Heart left ventricle (tissue), 16 donors: ENCODE data around the gene ZNF366. TPM values are rescaled to one million over a fixed set of nuclear protein-coding genes. Genes with fewer than 3 reads are reported as not detected.

ENCODE experiments used
- ATAC-seq, 4 donors: fragments of 200-7000 bp; cut with Tn5 transposase; one replicate each; pipeline ENCODE4 v1.9.1; 2020 to 2022; ENCODE audit warnings: moderate library complexity in 4 of 4, mild to moderate bottlenecking in 3 of 4, moderate number of reproducible peaks in 1 of 4
- DNase-seq, 5 donors: peaks; one replicate each; pipeline ENCODE4 v3.0.0-alpha.2; 2020
- H3K27ac ChIP-seq, 12 donors: fragments of 200-600 bp; sonication (generic) in 4 of 12; one replicate each; pipeline versions ENCODE4 v1.5.0 to v1.8.0; 2016 to 2022; ENCODE audit warnings: mild to moderate bottlenecking in 2 of 12
- H3K27me3 ChIP-seq, 9 donors: fragments of 200-600 bp; sonication (generic) in 2 of 9; one replicate each; pipeline versions ENCODE4 v1.5.1 to v1.8.0; 2016 to 2022; ENCODE audit warnings: mild to moderate bottlenecking in 3 of 9
- H3K36me3 ChIP-seq, 9 donors: fragments of 200-600 bp; sonication (generic) in 2 of 9; one replicate each; pipeline versions ENCODE4 v1.5.0 to v1.8.0; 2018 to 2022; ENCODE audit warnings: mild to moderate bottlenecking in 2 of 9
- H3K4me1 ChIP-seq, 12 donors: fragments of 200-600 bp; sonication (generic) in 4 of 12; one replicate each; pipeline versions ENCODE4 v1.5.0 to v1.8.0; 2016 to 2022; ENCODE audit warnings: mild to moderate bottlenecking in 3 of 12
- H3K4me3 ChIP-seq, 12 donors: fragments of 200-600 bp; sonication (generic) in 4 of 12; one replicate each; pipeline versions ENCODE4 v1.5.0 to v1.8.0; 2017 to 2022; ENCODE audit warnings: mild to moderate bottlenecking in 9 of 12, moderate library complexity in 4 of 12
- H3K9me3 ChIP-seq, 12 donors: fragments of 200-600 bp; sonication (generic) in 4 of 12; one replicate each; pipeline versions ENCODE4 v1.5.0 to v1.8.0; 2016 to 2022; ENCODE audit warnings: mild to moderate bottlenecking in 1 of 12
- POLR2A ChIP-seq, 2 donors: fragments of 450-650 bp; IDR thresholded peaks; one replicate each; pipeline ENCODE4 v1.6.1; 2017; ENCODE audit warnings: antibody characterized with exemption in 2 of 2, mild to moderate bottlenecking in 2 of 2, moderate library complexity in 2 of 2
- WGBS, 4 donors: extraction: QIAGEN DNeasy Blood & Tissue Kit in 2 of 4; methylation state at CpG; one replicate each; pipeline versions ENCODE4 v1.1.5 to v1.1.7; 2013 to 2018; 5-methylcytosine and 5-hydroxymethylcytosine counted together
- intact Hi-C, 10 donors: fragments of 100-400 bp; cut with DNase I; formaldehyde crosslinking; loops; one replicate each; pipeline versions ENCODE4 v1.11.1 to v1.14.2; 2022
- polyA plus RNA-seq, 2 donors: library from polyadenylated mRNA; stranded (reverse); fragments of 200-250 nt; gene quantifications; one replicate each; pipeline ENCODE4 v1.2.3, GENCODE V29; 2013
- total RNA-seq, 9 donors: library from RNA; depleted of rRNA in 2 of 9; stranded (reverse); fragments of >200 nt in 2 of 9; fragmentation: NEBNext Ultra II Directional in 3 of 9; extraction: Animal tissue kit (Norgen Biotek cat#: 25700) in 3 of 9; gene quantifications; one replicate each; pipeline versions ENCODE4 v1.1.0 to v1.2.4, GENCODE V29; 2016 to 2023
- TF ChIP-seq, protein P1 (sequence below), 12 donors: fragments of 200-600 bp; sonication (generic) in 4 of 12; IDR thresholded peaks; one replicate each; pipeline versions ENCODE4 v1.5.0 to v1.8.0; 2018 to 2022; ENCODE audit warnings: antibody characterized with exemption in 12 of 12, mild to moderate bottlenecking in 5 of 12
- donor health status: ischemic (EF 13 %, LVEDD 7.1; RV severe dilation, severe dysfunction).
- donor health status: healthy with polysubstance abuse.
- donor health status: DM: no; HTN: yes; CAD: no.
- donor health status: DM: no; HTN: no; CAD: no.
- donor health status: ischemic (EF 25% LVEDD 6.9; RV normal size, moderate dysfunction).
- donor health status: ischemic (EF 25% LVEDD 5.7; RV mildly dilated, moderate dysfunction).
- donor health status: healthy.
- donor health status: DM: yes; HTN: yes; CAD: no.
- donor health status: ischemic (EF 35%, LVEDD 5.7; RV mildly dilated, moderate dysfunction).
- donor health status: nonischemic (EF 11% LVEDD 7.7; RV severe dilation, severe dysfunction).
- donor health status: DM: yes; HTN: yes; CAD: no.
- donor health status: PGD.
- donor health status: ischemic (EF 29% LVEDD 5.4; RV normal size, mild dysfunction).
- donor health status: nonischemic (EF 23%, LVEDD 6.1; RV moderate dilation, normal function).

Gene ZNF366
- total and polyA plus RNA-seq, 11 donors: 2.1 to 18.5 (median 5.5) TPM

GRCh38 chr5:72511366-72511765 is 4.2 kb upstream of the ZNF366 start:
- WGBS, 4 donors: 81 to 88% (median 85%) methylated on average over 3 of the region's 3 CpGs
- Histone ChIP-seq H3K36me3 (no peaks in the 10 kb centered on the region), H3K9me3 (no peaks in the 10 kb centered on the region), H3K27ac (peak overlapping the region in 3 of 12 donors; percentile 67 to 84 (median 76)), H3K4me1 (peaks cover 5 to 53% (median 31%) of the 10 kb centered on the region in 12 donors), H3K4me3 (no peak overlapping the region), H3K27me3 (no peaks in the 10 kb centered on the region)
- intact Hi-C loops: no loop called here
- no peak for ATAC-seq
- TF ChIP-seq, protein P1, sequence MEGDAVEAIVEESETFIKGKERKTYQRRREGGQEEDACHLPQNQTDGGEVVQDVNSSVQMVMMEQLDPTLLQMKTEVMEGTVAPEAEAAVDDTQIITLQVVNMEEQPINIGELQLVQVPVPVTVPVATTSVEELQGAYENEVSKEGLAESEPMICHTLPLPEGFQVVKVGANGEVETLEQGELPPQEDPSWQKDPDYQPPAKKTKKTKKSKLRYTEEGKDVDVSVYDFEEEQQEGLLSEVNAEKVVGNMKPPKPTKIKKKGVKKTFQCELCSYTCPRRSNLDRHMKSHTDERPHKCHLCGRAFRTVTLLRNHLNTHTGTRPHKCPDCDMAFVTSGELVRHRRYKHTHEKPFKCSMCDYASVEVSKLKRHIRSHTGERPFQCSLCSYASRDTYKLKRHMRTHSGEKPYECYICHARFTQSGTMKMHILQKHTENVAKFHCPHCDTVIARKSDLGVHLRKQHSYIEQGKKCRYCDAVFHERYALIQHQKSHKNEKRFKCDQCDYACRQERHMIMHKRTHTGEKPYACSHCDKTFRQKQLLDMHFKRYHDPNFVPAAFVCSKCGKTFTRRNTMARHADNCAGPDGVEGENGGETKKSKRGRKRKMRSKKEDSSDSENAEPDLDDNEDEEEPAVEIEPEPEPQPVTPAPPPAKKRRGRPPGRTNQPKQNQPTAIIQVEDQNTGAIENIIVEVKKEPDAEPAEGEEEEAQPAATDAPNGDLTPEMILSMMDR (IDR thresholded peaks at IDR 0.05): no peak
- TF ChIP-seq POLR2A (IDR thresholded peaks at IDR 0.05): no peak
- DNase-seq: no peak

GRCh38 chr5:72510610-72511181 is 3.5 kb upstream of the ZNF366 start:
- no peak overlapping the region for H3K4me3 ChIP-seq
- 64 to 70% (median 68%) methylated on average over 8 of the region's 8 CpGs for WGBS, 4 donors
- intact Hi-C loops: no loop called here
- H3K9me3 ChIP-seq: no peaks in the 10 kb centered on the region
- ATAC-seq: peak in 3 of 4 donors; percentile 28 to 77 (median 67)
- TF ChIP-seq POLR2A (IDR thresholded peaks at IDR 0.05): no peak
- TF ChIP-seq, protein P1 (IDR thresholded peaks at IDR 0.05): no peak
- H3K27ac ChIP-seq: peak overlapping the region in 11 of 12 donors; percentile 53 to 84 (median 72)
- H3K27me3 ChIP-seq: no peaks in the 10 kb centered on the region
- H3K4me1 ChIP-seq: peaks cover 5 to 56% (median 31%) of the 10 kb centered on the region in 12 donors
- DNase-seq: peak in 4 of 5 donors; percentile 25 to 76 (median 34)
- H3K36me3 ChIP-seq: no peaks in the 10 kb centered on the region

GRCh38 chr5:72509401-72509800 is 2.2 kb upstream of the ZNF366 start:
- no peak for TF ChIP-seq POLR2A (IDR thresholded peaks at IDR 0.05)
- TF ChIP-seq, protein P1 (IDR thresholded peaks at IDR 0.05): no peak
- Histone ChIP-seq H3K27ac (peak overlapping the region; percentile 51 to 84 (median 72)), H3K36me3 (no peaks in the 10 kb centered on the region), H3K27me3 (no peaks in the 10 kb centered on the region), H3K4me3 (no peak overlapping the region), H3K9me3 (no peaks in the 10 kb centered on the region), H3K4me1 (peaks cover 5 to 69% (median 31%) of the 10 kb centered on the region in 12 donors)
- WGBS, 4 donors: 9 to 46% (median 30%) methylated on average over 3 to 7 of the region's 7 CpGs
- DNase-seq (peak; percentile 64 to 89 (median 78)), ATAC-seq (peak; percentile 83 to 92 (median 90))
- intact Hi-C loops: loop anchor here in 6 of 10 donors (5.0 to 10.0 kb wide), 6 partner anchors 37 to 115 kb away; no protein-coding TSS in a partner anchor

GRCh38 chr5:72508241-72509170 is 1.3 kb upstream of the ZNF366 start:
- no peaks in the 10 kb centered on the region for H3K27me3 ChIP-seq
- WGBS, 4 donors: 71 to 84% (median 72%) methylated on average over 8 of the region's 8 CpGs
- ATAC-seq: peak in 1 of 4 donors; percentile 14
- intact Hi-C loops: loop anchor here in 6 of 10 donors (5.0 to 10.0 kb wide), 6 partner anchors 36 to 114 kb away; no protein-coding TSS in a partner anchor
- H3K4me1 ChIP-seq: peaks cover 5 to 78% (median 31%) of the 10 kb centered on the region in 12 donors
- DNase-seq: peak in 1 of 5 donors; percentile 30
- peak overlapping the region; percentile 51 to 84 (median 72) for H3K27ac ChIP-seq
- no peak for TF ChIP-seq POLR2A (IDR thresholded peaks at IDR 0.05)
- TF ChIP-seq, protein P1 (IDR thresholded peaks at IDR 0.05): peak in 4 of 12 donors; percentile 16 to 34 (median 28)
- no peaks in the 10 kb centered on the region for H3K9me3 ChIP-seq
- no peaks in the 10 kb centered on the region for H3K36me3 ChIP-seq
- peak overlapping the region in 3 of 12 donors; percentile 41 to 45 (median 43) for H3K4me3 ChIP-seq
